Measurements from ENCODE around the gene CARNS1. TPM values are rescaled to one million over a fixed set of nuclear protein-coding genes. Genes with fewer than 3 reads are reported as not detected.
A peak's percentile ranks its signal among the peaks of the same experiment; 100 is the strongest.

CARNS1 gene
- total and polyA plus RNA-seq, 10 of the 15 experiments (the other 5 are each of a cell fraction or from before 2014, with no cell fraction given): 0.02 to 0.14 (median 0.10) TPM; not detected in 3

DNA sequence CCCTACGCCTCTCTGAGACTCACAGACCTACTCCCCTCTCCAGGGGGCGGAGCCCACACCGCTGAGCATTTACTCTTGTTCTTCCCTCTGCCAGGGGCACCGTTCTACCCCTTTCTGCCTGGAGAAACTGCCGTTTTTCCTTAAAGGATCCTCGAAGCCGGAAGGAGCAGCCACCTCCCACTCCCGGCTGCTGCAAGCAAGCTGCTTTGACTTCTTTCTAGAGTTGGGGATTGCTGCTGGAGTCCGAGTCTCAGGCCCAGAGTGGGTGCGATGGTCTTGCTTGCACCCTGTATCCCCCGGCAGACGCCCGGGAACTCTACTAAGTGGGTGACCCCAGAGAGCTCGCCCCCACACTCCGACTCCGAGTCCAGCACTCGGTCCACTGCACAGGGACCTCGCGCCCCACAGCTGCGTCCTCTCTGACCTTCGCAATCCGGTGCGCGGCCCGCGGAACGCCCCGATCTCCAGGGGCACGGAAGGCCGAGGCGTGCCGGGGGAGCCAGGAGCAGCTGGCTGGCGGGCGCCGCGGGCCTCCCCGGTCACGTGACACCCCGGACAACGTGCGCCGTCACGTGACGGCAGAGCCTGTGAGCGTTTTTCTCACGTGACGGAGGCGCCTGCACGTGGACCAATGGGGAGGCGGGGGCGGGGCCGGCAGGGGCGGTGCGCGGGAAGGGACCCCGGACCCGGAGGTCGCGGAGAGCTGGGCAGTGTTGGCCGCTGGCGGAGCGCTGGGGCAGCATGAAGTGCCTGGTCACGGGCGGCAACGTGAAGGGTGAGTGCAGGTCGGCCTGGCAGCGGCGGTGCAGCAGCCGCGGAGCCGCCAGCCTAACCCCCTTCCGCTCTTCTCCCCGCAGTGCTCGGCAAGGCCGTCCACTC, 23.9 kb upstream of the CARNS1 start, which contains the start of gene RAD9A (continued):
- TF ChIP-seq, protein P1, sequence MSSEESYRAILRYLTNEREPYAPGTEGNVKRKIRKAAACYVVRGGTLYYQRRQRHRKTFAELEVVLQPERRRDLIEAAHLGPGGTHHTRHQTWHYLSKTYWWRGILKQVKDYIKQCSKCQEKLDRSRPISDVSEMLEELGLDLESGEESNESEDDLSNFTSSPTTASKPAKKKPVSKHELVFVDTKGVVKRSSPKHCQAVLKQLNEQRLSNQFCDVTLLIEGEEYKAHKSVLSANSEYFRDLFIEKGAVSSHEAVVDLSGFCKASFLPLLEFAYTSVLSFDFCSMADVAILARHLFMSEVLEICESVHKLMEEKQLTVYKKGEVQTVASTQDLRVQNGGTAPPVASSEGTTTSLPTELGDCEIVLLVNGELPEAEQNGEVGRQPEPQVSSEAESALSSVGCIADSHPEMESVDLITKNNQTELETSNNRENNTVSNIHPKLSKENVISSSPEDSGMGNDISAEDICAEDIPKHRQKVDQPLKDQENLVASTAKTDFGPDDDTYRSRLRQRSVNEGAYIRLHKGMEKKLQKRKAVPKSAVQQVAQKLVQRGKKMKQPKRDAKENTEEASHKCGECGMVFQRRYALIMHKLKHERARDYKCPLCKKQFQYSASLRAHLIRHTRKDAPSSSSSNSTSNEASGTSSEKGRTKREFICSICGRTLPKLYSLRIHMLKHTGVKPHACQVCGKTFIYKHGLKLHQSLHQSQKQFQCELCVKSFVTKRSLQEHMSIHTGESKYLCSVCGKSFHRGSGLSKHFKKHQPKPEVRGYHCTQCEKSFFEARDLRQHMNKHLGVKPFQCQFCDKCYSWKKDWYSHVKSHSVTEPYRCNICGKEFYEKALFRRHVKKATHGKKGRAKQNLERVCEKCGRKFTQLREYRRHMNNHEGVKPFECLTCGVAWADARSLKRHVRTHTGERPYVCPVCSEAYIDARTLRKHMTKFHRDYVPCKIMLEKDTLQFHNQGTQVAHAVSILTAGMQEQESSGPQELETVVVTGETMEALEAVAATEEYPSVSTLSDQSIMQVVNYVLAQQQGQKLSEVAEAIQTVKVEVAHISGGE (CRISPR knock-in tag; IDR thresholded peaks at IDR 0.05): peak; percentile 76
- TF ChIP-seq HDAC6 (IDR thresholded peaks at IDR 0.05; ENCODE audit: unreplicated experiment): no peak
- TF ChIP-seq ZNF217 (IDR thresholded peaks at IDR 0.05): no peak
- TF ChIP-seq POLR2AphosphoS2 (IDR thresholded peaks at IDR 0.05; ENCODE audit: low read depth, low read length): peak; percentile 43; the same call in 1 of the 2 replicates
- no peak for TF ChIP-seq ZNF622 (IDR thresholded peaks at IDR 0.05)
- TF ChIP-seq RAD51 (IDR thresholded peaks at IDR 0.05): peak; percentile 100
- TF ChIP-seq, protein P2, sequence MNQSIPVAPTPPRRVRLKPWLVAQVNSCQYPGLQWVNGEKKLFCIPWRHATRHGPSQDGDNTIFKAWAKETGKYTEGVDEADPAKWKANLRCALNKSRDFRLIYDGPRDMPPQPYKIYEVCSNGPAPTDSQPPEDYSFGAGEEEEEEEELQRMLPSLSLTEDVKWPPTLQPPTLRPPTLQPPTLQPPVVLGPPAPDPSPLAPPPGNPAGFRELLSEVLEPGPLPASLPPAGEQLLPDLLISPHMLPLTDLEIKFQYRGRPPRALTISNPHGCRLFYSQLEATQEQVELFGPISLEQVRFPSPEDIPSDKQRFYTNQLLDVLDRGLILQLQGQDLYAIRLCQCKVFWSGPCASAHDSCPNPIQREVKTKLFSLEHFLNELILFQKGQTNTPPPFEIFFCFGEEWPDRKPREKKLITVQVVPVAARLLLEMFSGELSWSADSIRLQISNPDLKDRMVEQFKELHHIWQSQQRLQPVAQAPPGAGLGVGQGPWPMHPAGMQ (IDR thresholded peaks at IDR 0.05; ENCODE audit: borderline replicate concordance): no peak
- TF ChIP-seq KAT2A (conservative IDR thresholded peaks at IDR 0.05; ENCODE audit: control insufficient read depth, low read depth, low read length): no peak
- peak; percentile 86 for TF ChIP-seq LARP7 (IDR thresholded peaks at IDR 0.05)
- TF ChIP-seq RBBP5 (conservative IDR thresholded peaks at IDR 0.05): no peak
- TF ChIP-seq SUZ12 (IDR thresholded peaks at IDR 0.05; ENCODE audit: unreplicated experiment): no peak
- TF ChIP-seq NFIC (IDR thresholded peaks at IDR 0.05; ENCODE audit: low read depth, low read length): peak; percentile 71; the same call in 1 of the 2 replicates
- TF ChIP-seq FOS (IDR thresholded peaks at IDR 0.05; ENCODE audit: borderline replicate concordance, extremely low read depth, insufficient read length): peak; percentile 93
- TF ChIP-seq RAD21 (IDR thresholded peaks at IDR 0.05; ENCODE audit: insufficient read depth, low read depth, low read length): no peak
- peak; percentile 82 for TF ChIP-seq IKZF1 (conservative IDR thresholded peaks at IDR 0.05)
- no peak for TF ChIP-seq NFYA (IDR thresholded peaks at IDR 0.05; ENCODE audit: borderline replicate concordance, low read depth, low read length)
- TF ChIP-seq MYC (IDR thresholded peaks at IDR 0.05; ENCODE audit: insufficient read depth, insufficient read length, insufficient replicate concordance, low read length, severe bottlenecking): no peak
- TF ChIP-seq SREBF1 (IDR thresholded peaks at IDR 0.05; ENCODE audit: low read length): peak; percentile 74
- TF ChIP-seq HDAC2 (IDR thresholded peaks at IDR 0.05): no peak
- peak; percentile 79 for TF ChIP-seq CREM (IDR thresholded peaks at IDR 0.05; ENCODE audit: low read depth)
- TF ChIP-seq, protein P3, sequence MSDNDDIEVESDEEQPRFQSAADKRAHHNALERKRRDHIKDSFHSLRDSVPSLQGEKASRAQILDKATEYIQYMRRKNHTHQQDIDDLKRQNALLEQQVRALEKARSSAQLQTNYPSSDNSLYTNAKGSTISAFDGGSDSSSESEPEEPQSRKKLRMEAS (IDR thresholded peaks at IDR 0.05; ENCODE audit: low read depth, low read length): peak; percentile 100
- TF ChIP-seq, protein P4, sequence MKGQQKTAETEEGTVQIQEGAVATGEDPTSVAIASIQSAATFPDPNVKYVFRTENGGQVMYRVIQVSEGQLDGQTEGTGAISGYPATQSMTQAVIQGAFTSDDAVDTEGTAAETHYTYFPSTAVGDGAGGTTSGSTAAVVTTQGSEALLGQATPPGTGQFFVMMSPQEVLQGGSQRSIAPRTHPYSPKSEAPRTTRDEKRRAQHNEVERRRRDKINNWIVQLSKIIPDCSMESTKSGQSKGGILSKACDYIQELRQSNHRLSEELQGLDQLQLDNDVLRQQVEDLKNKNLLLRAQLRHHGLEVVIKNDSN (IDR thresholded peaks at IDR 0.05; ENCODE audit: borderline replicate concordance, extremely low read length, insufficient read depth, low read depth, low read length): peak; percentile 100
- no peak for TF ChIP-seq ZNF274 (IDR thresholded peaks at IDR 0.05; ENCODE audit: insufficient read depth, insufficient read length)
- TF ChIP-seq NR2C1 (IDR thresholded peaks at IDR 0.05): no peak
- TF ChIP-seq CBX3 (IDR thresholded peaks at IDR 0.05; ENCODE audit: borderline replicate concordance, low read depth): no peak
